HG02884 (cell line): ENCODE results near the gene TMSB4X.
"Not testable (repeated sequence)": the region's sequence is repeated elsewhere in the genome, so short reads cannot be mapped to it uniquely, and the experiment has no call there.

ENCODE experiments used
- ATAC-seq: cut with Tn5 transposase; IDR thresholded peaks from one replicate; pipeline ENCODE4 v1.9.1; 2021; ENCODE audit warnings: mild to moderate bottlenecking, moderate library complexity; ENCODE audit not compliant: unreplicated experiment

Gene TMSB4X

DNA sequence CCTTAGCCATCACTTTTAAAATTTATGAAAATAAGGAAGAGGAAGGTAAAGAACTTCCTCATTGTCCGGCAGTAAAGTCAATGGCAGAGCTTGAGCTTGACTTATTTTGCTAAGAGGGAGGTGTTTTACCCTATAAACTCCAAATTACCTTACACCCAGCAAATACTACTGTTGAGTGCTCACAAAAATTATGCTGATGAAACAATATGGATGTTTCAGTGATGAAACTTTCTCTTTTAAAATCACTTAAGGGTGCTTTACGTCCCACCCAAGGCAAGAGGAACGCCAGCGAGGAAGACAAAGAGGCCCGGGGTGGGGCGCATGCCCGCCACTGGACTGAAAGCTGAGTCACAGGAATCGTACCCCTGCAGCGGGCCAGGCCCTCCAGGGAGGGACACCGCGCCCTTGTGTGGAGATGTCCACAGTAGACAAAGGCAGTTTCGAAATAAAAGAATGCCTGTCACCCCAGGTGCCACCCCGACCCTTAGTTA lies 560 bp upstream of the TMSB4X start:
- no peak for ATAC-seq

DNA sequence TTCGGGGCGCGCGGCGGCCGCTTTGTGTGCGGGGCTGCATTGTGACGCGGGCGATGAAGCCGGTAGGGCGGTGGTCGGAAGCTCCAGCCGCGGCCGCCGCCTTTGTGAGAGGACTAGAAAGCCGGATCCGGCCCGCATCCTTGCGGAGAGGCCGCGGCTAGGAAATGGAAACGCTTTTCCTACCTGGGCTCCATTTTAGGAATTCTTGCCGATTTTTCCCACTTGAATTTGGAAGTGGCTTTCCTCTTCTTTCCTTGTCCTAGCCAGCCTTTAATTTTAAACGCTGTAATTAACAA lies 708 bp downstream of the TMSB4X start:
- ATAC-seq: no peak

DNA sequence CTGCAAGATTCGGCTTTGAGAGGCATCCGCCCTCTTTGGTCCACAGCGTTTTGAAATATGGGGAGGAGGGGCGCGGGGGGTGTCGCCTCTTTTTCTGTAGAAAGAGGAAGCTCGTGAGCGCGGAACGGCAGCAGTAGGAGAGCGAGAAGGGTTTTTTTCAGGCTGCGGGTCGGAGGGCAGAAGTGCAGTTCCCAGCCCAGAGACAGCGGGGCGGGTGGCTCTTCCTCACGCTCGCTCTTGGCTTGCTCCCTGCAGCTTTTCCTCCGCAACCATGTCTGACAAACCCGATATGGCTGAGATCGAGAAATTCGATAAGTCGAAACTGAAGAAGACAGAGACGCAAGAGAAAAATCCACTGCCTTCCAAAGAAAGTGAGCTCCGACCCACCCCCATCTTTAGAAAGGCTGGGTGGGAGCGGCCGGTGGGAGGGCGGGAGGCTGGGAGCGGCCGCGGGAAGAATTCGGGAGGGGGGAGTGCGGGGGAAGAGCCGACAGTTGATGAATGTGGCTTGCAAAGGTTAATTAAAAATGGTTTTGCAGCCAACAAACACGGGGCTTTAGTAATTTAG lies 1.2 kb downstream of the TMSB4X start:
- ATAC-seq: no peak

DNA sequence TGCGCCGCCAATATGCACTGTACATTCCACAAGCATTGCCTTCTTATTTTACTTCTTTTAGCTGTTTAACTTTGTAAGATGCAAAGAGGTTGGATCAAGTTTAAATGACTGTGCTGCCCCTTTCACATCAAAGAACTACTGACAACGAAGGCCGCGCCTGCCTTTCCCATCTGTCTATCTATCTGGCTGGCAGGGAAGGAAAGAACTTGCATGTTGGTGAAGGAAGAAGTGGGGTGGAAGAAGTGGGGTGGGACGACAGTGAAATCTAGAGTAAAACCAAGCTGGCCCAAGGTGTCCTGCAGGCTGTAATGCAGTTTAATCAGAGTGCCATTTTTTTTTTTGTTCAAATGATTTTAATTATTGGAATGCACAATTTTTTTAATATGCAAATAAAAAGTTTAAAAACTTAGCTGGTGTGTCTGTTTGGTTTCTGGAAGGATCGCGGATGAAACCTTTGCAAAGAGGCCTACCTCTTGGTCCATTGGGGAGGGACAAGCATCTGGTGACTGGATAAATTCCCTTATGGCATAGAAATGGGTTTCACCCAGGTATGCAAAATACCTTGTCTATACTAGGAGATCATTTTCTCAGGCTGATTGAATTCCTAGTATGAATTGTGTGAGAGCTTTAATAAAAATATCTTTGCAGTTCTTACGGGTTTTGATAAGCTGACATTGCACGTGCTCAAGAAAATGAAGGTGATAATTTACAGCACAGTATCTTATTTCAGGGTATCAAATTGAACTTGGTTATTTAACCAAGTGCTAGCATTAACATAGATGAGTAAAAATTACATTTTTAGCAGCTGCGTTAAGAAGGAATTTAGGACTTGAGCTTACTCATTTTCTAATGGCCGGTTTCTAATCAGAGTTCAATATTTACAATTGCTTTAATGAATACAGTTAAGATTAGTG lies 2.2 kb downstream of the TMSB4X start:
- not testable (repeated sequence) for ATAC-seq

DNA sequence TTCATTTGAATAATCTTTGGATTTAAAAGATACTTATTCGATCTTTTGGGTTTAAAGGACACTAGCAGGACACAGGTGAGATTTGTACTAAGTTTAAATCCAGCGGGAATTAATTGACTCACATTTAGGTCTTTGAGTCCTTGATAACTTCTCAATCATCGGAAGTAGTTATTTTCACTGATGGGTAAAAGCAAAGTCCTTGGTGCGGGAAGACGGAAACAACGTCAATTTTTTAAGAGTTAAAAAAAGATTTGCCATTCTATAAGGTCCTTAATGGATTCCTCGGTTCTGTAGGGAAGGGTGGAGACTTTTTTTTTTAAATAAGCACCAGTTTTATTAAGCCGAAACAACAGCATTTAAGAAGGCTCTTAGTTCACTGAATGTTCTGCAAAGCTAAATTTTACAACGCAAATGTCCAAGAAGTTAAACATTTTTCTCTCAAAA lies 2.9 kb downstream of the TMSB4X start:
- ATAC-seq: peak; percentile 13

DNA sequence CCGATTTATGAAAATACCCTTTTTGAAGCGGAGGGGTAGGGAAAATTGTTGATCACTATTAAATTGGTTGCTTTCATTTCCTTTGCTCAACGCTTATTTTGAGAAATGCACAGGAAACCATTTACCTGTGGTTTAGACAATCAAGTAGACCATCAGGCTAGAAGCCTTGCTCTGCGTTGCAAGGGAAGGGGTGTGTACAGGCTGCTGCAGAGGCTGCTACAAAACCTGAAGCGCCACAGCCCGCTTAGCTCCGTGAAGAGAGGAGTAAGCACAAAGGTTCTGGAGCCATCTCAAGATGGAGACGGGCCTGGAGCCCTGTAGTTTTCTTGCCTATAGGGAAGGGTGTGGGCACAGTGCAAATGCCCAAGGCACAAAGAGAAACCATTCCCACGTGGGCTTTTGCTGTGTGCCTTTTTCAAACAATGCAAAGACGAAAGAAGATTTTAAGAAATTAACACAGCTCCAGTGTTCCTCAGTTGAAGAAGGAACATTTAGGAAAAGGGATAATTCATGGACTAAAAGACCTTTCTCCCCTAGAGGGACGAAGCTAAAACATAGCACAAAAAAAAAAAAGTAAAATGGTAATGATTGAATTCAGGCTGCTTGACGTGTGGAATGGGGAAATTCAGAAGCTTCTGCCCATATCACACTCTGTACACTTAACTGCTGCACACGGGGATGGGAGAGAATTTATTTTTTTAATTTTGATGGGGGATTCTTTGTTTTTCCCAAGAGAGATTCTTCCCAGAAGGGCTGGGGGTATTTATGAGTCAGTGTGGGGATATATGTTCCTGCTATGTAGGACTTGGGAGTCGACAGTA lies 3.5 kb downstream of the TMSB4X start:
- ATAC-seq: peak; percentile 46

DNA sequence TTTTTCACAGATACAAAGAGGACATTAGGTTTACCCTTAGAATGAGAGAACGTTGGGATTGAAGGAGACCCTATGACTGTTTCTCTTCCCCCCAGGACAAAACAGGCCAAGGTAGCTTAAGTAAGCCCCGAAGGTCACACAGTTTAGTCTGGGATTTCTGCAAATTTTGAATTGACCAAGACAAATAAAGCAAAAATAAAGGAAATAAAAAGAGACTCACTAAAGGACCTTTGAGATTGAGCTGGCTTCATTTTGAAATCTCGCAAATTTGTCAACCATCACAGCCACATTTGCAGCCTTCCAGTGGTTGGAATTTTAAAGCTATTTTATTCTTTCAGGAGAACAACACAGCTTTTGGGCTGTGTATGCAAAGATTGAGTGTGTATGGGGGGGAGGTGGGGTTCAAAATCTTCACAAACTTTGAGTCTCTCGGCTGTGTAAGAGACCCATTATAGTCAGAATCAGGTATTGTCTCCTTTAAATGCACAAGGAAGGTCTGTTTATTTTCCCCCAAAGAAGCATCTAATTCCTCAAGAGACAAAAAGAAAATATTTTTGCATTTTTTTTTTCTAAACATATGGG lies 4.2 kb downstream of the TMSB4X start:
- ATAC-seq: no peak

DNA sequence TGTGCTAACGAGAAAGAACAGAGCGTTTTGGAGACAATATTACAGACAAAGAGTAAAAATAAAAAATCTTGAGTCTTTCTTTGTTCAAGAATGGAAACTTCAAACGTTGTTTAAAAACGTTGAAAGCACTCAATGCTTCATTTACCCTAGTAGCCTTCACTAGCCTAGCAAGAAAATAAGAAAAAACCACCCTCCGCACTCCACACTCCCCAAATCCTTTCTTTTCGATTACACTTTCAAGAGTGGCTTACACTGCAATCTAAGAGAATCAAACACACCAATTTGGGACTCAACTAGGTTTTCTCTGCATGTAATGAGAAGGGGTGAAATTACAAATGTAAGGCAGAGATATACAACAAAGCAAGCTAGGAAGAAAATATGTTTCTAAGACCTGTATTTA lies 4.7 kb downstream of the TMSB4X start:
- ATAC-seq: no peak

DNA sequence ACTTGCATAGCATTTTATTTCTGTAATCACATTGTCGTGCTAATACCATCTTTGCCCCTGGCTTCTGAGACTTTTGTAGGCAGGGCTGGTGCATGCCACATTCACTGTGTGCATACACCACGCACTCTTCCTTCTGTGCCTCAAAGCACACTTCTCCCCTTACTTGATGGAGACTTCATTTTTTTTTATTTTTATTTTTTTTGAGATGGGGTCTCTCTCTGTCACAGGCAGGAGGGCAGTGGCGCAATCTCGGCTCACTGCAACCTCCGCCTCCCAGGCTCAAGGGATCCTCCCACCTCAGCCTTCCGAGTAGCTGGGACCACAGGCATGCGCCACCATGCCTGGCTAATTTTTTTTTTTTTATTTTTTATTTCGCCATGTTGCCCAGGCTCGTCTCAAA lies 5.1 kb downstream of the TMSB4X start:
- not testable (repeated sequence) for ATAC-seq

DNA sequence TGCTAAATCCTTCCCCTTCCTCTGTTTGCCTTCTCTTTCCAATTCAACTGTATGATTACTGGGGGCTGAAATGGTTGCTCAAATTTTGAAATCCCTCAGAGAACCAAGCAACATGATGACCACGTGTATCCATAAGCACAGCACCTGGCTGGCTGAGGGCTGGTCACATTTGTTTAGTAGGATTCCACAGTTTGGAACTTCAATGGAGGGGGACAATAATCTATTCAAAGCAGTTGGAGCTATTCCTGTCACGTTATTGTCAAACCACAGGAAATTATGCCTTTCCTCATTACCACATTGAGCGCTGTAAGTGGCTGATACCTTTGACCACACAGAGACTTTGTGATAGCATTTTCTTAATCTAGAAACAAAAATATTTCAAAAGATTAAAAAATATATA lies 7.0 kb downstream of the TMSB4X start:
- no peak for ATAC-seq

DNA sequence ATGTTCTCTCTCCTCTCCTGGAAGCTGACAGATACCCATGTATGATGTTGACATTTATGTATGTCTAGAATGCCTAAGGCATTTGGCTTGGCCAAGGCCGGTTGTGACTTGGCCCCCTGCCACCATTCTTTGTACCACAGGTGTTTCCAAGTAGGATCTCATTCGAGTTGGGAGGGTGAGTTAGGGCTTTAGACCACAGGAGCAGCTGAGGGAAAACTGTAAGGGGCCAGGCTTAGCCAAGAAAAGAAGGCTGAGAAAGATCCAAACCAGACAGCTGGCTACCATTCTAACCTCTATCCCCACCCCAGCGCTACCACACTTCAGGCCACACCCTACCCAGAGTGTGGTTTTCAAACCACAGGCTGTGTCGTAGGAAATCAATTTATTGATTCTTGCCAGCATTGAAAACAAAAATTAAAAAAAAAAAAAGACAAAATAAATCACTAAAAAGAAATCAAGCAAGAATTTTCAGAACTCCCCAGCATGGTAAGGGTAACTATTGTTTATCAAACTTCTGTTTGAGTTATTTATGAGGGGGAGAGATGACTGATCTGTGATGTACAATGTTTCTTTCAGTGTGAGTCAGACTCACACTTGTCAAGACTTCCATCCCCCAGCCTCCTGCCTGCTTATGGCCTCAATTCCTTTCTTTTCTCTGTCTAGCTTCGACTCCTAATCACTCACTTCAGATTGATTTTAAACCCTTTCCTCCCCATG lies 9.9 kb downstream of the TMSB4X start:
- ATAC-seq: peak; percentile 68

DNA sequence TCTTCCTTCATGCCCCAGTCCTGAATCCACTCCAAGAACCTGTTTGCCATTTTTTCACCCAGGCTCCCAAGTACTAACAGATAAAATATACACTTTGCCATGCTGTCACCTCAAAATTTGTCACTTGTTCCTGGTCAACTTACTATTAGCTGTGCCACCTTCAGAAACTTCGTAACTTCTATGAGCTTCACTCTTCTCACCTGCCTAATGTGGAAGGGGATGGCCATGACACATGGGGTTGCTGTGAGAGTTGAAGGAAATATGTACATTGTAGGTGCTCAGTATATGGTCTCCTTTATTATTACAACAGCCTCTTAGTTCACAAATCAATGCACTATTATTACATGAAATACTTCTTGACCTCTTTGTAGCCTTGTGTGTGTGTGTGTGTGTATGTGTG lies 10.4 kb downstream of the TMSB4X start:
- no peak for ATAC-seq

DNA sequence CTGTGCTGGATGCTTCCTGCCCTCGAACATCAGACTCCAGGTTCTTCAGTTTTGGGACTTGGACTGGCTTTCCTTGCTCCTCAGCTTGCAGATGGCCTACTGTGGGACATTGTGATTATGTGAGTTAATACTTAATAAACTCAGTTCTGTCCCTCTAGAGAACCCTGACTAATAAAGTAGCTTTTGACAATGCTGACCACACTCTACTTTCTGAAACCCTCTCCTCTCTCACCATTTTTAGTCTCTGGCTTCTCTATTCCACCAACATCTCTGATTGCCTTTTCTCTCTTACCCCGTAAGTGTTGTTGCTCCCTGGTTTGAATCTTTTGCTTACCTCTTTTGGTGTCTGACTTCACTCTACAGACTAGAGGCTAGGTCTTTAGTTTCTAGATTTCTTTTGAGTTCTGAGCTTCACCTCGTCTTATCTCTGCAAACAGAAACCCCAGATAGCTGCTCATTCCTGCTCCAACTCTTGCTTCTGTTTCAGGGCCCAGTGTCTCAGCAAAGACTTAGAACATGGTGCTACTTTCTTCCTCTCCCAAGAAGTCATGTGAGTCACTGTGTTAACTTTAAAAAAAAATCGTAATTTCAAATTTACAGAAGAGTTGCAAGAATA lies 11.4 kb downstream of the TMSB4X start:
- ATAC-seq: no peak

DNA sequence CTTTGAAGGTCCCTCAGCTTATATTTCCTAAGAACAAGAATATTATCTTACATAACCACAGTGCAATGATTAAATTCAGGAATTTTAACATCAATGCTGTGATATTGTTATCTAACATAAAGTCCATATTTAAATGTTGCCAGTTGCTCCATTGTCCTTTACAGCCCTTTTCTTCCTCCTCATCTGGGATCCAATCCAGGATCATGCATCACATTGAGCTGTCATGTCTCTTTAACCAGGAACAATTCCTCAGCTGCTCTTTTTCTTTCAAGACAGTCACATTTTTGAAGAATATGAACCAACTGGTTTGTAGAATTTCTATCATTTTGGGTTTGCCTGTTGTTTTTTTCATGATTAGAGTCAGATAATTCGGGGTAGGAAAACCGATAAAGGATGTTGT lies 12.0 kb downstream of the TMSB4X start:
- no peak for ATAC-seq

DNA sequence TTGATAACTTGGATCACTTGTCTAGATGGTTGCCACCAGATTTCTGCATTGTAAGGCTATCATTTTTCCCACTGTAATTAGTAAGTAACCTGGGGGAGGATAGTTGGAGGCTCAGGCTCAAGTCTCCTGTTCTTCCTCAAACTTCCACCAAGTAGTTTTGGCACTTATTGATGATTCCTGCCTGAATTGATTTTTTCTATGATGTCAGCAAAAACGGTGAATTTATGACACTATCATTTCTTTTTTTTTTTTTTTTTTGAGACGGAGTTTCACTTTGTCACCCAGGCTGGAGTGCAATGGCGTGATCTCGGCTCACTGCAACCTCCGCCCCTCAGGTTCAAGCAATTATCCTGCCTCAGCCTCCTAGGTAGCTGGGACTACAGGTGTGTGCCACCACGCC lies 12.4 kb downstream of the TMSB4X start:
- no peak for ATAC-seq

DNA sequence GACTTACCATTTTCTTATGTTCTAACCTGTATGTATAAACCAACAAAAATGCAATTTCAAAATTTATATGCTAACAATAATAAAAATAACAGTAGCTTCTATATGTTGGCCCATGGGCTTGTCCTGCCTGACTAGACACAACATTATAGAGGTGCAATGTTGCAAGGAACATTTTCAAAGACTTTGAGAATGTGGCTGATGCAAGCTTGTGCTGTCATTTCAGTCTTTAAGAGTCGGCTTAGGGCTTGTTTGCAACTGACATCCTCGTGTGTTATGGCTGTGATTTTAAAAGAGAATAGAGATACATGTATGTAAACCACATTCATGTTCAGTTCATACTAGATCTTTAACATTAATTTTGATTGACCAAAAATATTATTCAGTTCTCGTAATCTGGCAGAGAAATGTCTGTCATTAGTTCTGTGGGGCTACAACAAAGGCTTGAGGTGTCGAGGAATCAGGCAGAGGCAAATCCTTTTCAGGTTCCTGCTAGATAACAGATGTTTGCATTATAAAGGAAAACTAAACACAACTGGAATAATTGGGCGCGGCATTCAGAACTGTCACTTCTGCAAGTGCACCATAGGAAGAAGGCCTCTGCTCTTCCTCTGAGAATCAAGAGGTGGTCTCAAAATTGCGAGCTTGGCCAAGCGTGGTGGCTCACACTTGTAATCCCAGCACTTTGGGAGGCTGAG lies 13.1 kb downstream of the TMSB4X start:
- no peak for ATAC-seq

DNA sequence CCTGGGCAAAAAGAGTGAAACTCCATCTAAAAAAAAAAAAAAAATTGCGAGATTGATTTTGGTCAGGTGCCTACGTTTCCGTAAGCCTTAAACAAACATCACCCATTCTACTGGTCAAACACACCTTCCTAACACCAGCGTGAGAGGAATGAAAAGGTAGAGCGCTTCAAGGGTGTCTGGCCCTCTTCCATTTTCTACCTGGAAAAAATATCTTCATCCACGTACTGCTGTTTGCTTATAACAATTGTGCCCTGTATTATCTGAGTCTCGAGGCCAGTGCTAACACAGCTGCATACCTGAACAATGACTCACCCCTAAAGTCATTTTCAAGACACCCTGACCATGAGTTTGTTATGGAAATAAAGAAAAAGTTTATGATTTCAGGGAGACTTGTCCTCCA lies 13.9 kb downstream of the TMSB4X start:
- ATAC-seq: no peak

DNA sequence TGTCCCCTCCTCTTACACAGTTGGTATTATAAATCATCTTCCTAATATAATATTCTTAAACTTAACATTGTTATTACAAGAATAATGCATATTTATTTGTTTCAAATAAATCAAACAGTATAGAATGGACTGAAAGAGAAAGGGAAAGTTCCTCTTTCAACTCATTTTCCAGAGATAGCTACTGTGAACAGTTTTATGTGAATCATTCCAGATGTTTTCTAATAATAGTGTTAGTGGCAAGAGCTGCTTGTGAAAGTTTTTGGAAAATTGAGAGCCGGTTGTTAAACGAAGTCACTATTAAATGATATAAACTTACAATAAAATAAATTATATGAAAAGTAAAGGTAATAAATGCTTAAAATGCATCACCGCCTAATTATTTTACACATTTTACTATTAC lies 14.6 kb downstream of the TMSB4X start:
- no peak for ATAC-seq

DNA sequence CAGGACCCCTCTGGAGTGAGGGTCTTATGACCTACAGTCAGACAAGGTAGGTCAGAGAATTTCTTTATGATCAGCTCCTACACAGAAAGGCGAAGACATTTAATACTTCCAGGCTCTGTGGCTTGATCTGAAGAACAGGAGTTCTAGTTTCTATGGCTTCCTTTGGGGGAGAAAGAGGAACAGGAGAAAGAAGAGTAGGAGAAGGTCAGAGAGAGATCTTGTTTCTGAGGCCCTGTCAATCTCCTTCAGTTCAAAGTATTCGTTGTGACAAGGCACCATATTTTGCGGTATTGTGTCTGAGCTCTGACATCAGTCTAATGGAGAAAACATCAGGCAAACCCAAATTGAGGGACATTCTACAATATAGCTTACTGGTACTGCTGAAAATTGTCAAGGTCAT lies 16.7 kb downstream of the TMSB4X start:
- ATAC-seq: no peak
